K562 (cell line): Measurements from ENCODE around the gene SEC22C. TPM values are rescaled to one million over a fixed set of nuclear protein-coding genes. Genes with fewer than 3 reads are reported as not detected.

Source experiments
- FOSL1 ChIP-seq: fragments of 200-800 bp; sonication (Bioruptor generic); conservative IDR thresholded peaks from 2 replicates; pipeline ENCODE4 v1.6.1; 2016; ENCODE audit warnings: missing genetic modification characterization, missing compliant biosample characterization
- KHSRP ChIP-seq: fragments of 450-650 bp; IDR thresholded peaks from 2 replicates; pipeline ENCODE4 v1.6.1; 2017
- MAFF ChIP-seq: IDR thresholded peaks from 2 replicates; pipeline ENCODE4 v1.6.1; 2012; ENCODE audit warnings: low read length, improper control_type of control experiment
- NR2C1 ChIP-seq, 2 experiments: fragments of 450-650 bp; IDR thresholded peaks; 2 replicates each; pipeline ENCODE4 v1.6.1; 2017; ENCODE audit warnings: mild to moderate bottlenecking in 2 of 2, antibody characterized with exemption in 1 of 2, inconsistent platforms in 1 of 2, missing compliant biosample characterization in 1 of 2, missing genetic modification characterization in 1 of 2
- PCBP1 ChIP-seq: fragments of 200-400 bp; formaldehyde crosslinking; IDR thresholded peaks from 2 replicates; pipeline ENCODE4 v1.6.1; 2018; ENCODE audit warnings: mild to moderate bottlenecking, low read depth, low read length; ENCODE audit not compliant: poor library complexity, severe bottlenecking
- POLR3A ChIP-seq: IDR thresholded peaks from 2 replicates; pipeline ENCODE4 v1.6.1; 2011; ENCODE audit warnings: borderline replicate concordance, mild to moderate bottlenecking, moderate library complexity; ENCODE audit not compliant: insufficient read length, insufficient read depth; ENCODE audit errors: extremely low read depth
- RAD21 ChIP-seq, 2 experiments: fragments of 250-450 bp in 1 of 2; fragments of 450-650 bp in 1 of 2; sonication (Bioruptor Pico) in 1 of 2; formaldehyde crosslinking in 1 of 2; IDR thresholded peaks in 1 of 2; conservative IDR thresholded peaks in 1 of 2; 2 replicates each; pipeline versions ENCODE4 v1.4.0 to v1.8.0; 2020 to 2022; ENCODE audit warnings: mild to moderate bottlenecking in 2 of 2, moderate library complexity in 1 of 2
- REST ChIP-seq, 2 experiments: fragments of 450-650 bp; formaldehyde crosslinking in 1 of 2; IDR thresholded peaks; 2 replicates each; pipeline versions ENCODE4 v1.4.0 to v1.6.1; 2014 to 2020; ENCODE audit warnings: mild to moderate bottlenecking in 2 of 2, borderline replicate concordance in 1 of 2, low read depth in 1 of 2
- SMARCB1 ChIP-seq: IDR thresholded peaks from 2 replicates; pipeline ENCODE4 v1.6.1; 2011; ENCODE audit warnings: improper control_type of control experiment, low read depth; ENCODE audit not compliant: insufficient read length
- SOX6 ChIP-seq: fragments of 450-650 bp; IDR thresholded peaks from 2 replicates; pipeline ENCODE4 v1.6.1; 2014; ENCODE audit warnings: mild to moderate bottlenecking
- U2AF2 ChIP-seq: fragments of 200-400 bp; formaldehyde crosslinking; optimal IDR thresholded peaks from 2 replicates; pipeline ENCODE3; 2017; ENCODE audit warnings: low read depth, mild to moderate bottlenecking, low read length
- ZC3H8 ChIP-seq: fragments of 450-650 bp; IDR thresholded peaks from 2 replicates; pipeline ENCODE4 v1.6.1; 2017
- ZNF212 ChIP-seq: fragments of 450-650 bp; formaldehyde crosslinking; IDR thresholded peaks from 2 replicates; pipeline ENCODE4 v1.4.0; 2020; ENCODE audit warnings: mild to moderate bottlenecking
- ZNF395 ChIP-seq: fragments of 200-800 bp; sonication (Bioruptor generic); IDR thresholded peaks from 2 replicates; pipeline ENCODE4 v1.6.1; 2017; ENCODE audit warnings: missing genetic modification characterization, missing compliant biosample characterization
- polyA plus RNA-seq, 8 experiments: library from polyadenylated mRNA; depleted of rRNA in 4 of 8; stranded (reverse) in 5 of 8; unstranded in 3 of 8; fragments of >200 nt; fragmentation: Nextera tagmentation in 2 of 8; fragmentation: Illumina TruSeq in 1 of 8; extraction: Ambion mirVana in 2 of 8; extraction: Trizol in 1 of 8; gene quantifications; 2 replicates each; pipeline versions ENCODE4 v1.2.1 to v1.2.3, GENCODE V29; 2011 to 2014; ENCODE audit warnings: inconsistent platforms in 1 of 8, missing spikeins in 1 of 8
- total RNA-seq, 7 experiments: library from RNA; depleted of rRNA in 6 of 7; stranded (reverse); fragments of >200 nt in 6 of 7; fragmentation: Illumina TruSeq in 2 of 7; extraction: Trizol in 2 of 7; gene quantifications; 2 replicates each; pipeline versions ENCODE4 v1.2.1 to v1.2.3, GENCODE V29; 2011 to 2021; ENCODE audit warnings: low replicate concordance in 1 of 7

The SEC22C gene
- total and polyA plus RNA-seq, 9 of the 15 experiments (the other 6 are each of a cell fraction or from before 2014, with no cell fraction given): 35.6 to 68.4 (median 50.7) TPM

GRCh38 chr3:42535981-42536784 is 45.6 kb downstream of the SEC22C start (continued):
- TF ChIP-seq SOX6 (no peak), ZNF212 (CRISPR knock-in tag) (no peak), ZNF395 (CRISPR knock-in tag) (no peak), KHSRP (no peak), ZC3H8 (no peak), NR2C1 (IDR thresholded peaks at IDR 0.05) (no peak), NR2C1 (tag; IDR thresholded peaks at IDR 0.05) (no peak), SMARCB1 (no peak), MAFF (no peak), REST (IDR thresholded peaks at IDR 0.05; ENCODE audit: borderline replicate concordance) (peak; percentile 51; the same call in 1 of the 2 replicates), REST (CRISPR knock-in tag; IDR thresholded peaks at IDR 0.05; ENCODE audit: low read depth) (no peak), PCBP1 (peak; percentile 59), U2AF2 (no peak), POLR3A (no peak), FOSL1 (tag) (no peak), RAD21 (CRISPR knock-in tag; conservative IDR thresholded peaks at IDR 0.05 in 1 of 2, IDR thresholded peaks at IDR 0.05 in 1 of 2) (peak; percentile 49 to 77)
